Measurements from ENCODE around the gene INHA.

INHA gene

GRCh38 chr2:219596954-219597551 lies 24.9 kb downstream of the INHA start:
- in situ Hi-C loops (cut with HindIII; ENCODE audit: low sequenced_read_pairs): no loop called here
- no peak for DNase-seq (ENCODE audit: low read depth)
- peak overlapping the region; percentile 68 for H3K4me3 ChIP-seq (ENCODE audit: low read depth, low read length)
- no peak for TF ChIP-seq CTCF (IDR thresholded peaks at IDR 0.05; ENCODE audit: low read depth, low read length, missing control alignments)

- DNase-seq (ENCODE audit: low read depth): peak; percentile 86
- H3K4me3 ChIP-seq (ENCODE audit: low read depth, low read length): peak within 1 kb of the TSS; percentile 68
- in situ Hi-C loops (cut with HindIII; ENCODE audit: low sequenced_read_pairs): no loop called here
- TF ChIP-seq CTCF (IDR thresholded peaks at IDR 0.05; ENCODE audit: low read depth, low read length, missing control alignments): no peak
Measured at GRCh38 chr2:219597552-219598307, 25.6 kb downstream of the INHA start, which contains the start of gene STK11IP. Gene STK11IP (plus strand): TSS chr2:219597857. CDS start chr2:219598120, 263 bp downstream.

GRCh38 chr2:219598308-219599078 lies 26.4 kb downstream of the INHA start:
- in situ Hi-C loops (cut with HindIII; ENCODE audit: low sequenced_read_pairs): no loop called here
- TF ChIP-seq CTCF (IDR thresholded peaks at IDR 0.05; ENCODE audit: low read depth, low read length, missing control alignments): no peak
- DNase-seq (ENCODE audit: low read depth): no peak
- H3K4me3 ChIP-seq (ENCODE audit: low read depth, low read length): peak overlapping the region; percentile 68

GRCh38 chr2:219603771-219604170 lies 31.7 kb downstream of the INHA start:
- H3K4me3 ChIP-seq (ENCODE audit: low read depth, low read length): no peak overlapping the region
- no peak for DNase-seq (ENCODE audit: low read depth)
- in situ Hi-C loops (cut with HindIII; ENCODE audit: low sequenced_read_pairs): no loop called here

GRCh38 chr2:219605607-219605954 lies 33.5 kb downstream of the INHA start:
- no peak for DNase-seq (ENCODE audit: low read depth)
- in situ Hi-C loops (cut with HindIII; ENCODE audit: low sequenced_read_pairs): no loop called here
- no peak overlapping the region for H3K4me3 ChIP-seq (ENCODE audit: low read depth, low read length)
- no peak for TF ChIP-seq CTCF (IDR thresholded peaks at IDR 0.05; ENCODE audit: low read depth, low read length, missing control alignments)

More at GRCh38 chr2:219603771-219604170, 31.7 kb downstream of the INHA start:
- no peak for TF ChIP-seq CTCF (IDR thresholded peaks at IDR 0.05; ENCODE audit: low read depth, low read length, missing control alignments)

- H3K4me3 ChIP-seq (ENCODE audit: low read depth, low read length): no peak overlapping the region
- in situ Hi-C loops (cut with HindIII; ENCODE audit: low sequenced_read_pairs): no loop called here
Measured at GRCh38 chr2:219607931-219608330, 35.8 kb downstream of the INHA start.

More at GRCh38 chr2:219607931-219608330, 35.8 kb downstream of the INHA start:
- no peak for TF ChIP-seq CTCF (IDR thresholded peaks at IDR 0.05; ENCODE audit: low read depth, low read length, missing control alignments)
- no peak for DNase-seq (ENCODE audit: low read depth)
